IPS-18c (cell line): ENCODE results near the gene ITGA7.

Experiments used
- H3K4me3 ChIP-seq: 2 replicates; pipeline ENCODE4 v1.7.0; 2013; ENCODE audit warnings: low read depth, mild to moderate bottlenecking, low read length, moderate library complexity; ENCODE audit not compliant: insufficient read depth
- H3K9me3 ChIP-seq: one replicate; pipeline ENCODE4 v1.6.1; 2013; ENCODE audit warnings: mild to moderate bottlenecking, low read length, moderate library complexity; ENCODE audit not compliant: control insufficient read depth, insufficient read depth

Gene ITGA7, protein sequence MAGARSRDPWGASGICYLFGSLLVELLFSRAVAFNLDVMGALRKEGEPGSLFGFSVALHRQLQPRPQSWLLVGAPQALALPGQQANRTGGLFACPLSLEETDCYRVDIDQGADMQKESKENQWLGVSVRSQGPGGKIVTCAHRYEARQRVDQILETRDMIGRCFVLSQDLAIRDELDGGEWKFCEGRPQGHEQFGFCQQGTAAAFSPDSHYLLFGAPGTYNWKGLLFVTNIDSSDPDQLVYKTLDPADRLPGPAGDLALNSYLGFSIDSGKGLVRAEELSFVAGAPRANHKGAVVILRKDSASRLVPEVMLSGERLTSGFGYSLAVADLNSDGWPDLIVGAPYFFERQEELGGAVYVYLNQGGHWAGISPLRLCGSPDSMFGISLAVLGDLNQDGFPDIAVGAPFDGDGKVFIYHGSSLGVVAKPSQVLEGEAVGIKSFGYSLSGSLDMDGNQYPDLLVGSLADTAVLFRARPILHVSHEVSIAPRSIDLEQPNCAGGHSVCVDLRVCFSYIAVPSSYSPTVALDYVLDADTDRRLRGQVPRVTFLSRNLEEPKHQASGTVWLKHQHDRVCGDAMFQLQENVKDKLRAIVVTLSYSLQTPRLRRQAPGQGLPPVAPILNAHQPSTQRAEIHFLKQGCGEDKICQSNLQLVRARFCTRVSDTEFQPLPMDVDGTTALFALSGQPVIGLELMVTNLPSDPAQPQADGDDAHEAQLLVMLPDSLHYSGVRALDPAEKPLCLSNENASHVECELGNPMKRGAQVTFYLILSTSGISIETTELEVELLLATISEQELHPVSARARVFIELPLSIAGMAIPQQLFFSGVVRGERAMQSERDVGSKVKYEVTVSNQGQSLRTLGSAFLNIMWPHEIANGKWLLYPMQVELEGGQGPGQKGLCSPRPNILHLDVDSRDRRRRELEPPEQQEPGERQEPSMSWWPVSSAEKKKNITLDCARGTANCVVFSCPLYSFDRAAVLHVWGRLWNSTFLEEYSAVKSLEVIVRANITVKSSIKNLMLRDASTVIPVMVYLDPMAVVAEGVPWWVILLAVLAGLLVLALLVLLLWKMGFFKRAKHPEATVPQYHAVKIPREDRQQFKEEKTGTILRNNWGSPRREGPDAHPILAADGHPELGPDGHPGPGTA

DNA sequence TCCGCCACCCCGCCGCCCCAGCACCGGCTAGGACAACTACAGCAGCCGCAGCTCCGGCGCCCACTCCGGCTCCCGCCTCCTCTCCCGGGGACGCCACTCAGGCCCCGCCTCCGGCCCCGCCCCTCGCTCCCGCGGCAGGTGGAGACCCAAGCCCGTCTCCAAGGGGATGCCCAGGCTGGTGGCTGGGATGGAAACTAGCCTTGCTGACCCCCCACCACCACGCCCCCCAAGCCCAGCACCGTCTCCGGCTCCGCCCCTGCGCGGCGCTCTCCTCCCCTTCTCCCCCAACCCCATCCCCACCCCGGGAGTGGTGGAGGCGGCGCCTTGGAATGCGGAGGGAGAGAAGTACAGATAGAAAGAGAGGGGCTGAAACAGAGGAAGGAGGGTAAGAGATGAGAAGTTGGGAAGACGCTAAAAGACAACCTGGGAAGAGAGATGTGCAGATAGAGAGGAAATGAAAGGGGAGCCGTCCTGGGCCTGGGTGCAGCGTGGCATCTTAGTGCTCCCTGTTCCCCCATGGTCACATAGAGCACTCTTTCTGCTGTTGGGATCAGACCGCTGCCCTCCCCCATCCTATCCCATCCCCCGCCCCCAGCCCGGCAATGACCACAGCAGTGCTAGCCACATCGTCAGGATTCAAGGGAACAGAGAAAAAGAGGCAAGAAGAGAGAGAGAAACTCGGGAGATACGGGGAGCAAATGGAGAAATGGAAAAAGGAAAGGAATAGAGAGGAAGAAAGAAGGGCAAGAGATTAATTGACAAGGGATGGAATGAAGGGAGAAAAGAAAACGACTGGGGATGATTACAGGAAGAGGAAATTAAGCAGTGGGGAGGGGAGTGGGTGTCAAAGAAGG lies at the start of gene ITGA7:
ITGA7 (minus strand) TSS at position 64 of the 854 bp plus-strand sequence. CDS start 222 bp downstream, outside the sequence.
- H3K4me3 ChIP-seq, result peak within 1 kb of the TSS; percentile 68
- H3K9me3 ChIP-seq, result no peaks in the 10 kb centered on the region

DNA sequence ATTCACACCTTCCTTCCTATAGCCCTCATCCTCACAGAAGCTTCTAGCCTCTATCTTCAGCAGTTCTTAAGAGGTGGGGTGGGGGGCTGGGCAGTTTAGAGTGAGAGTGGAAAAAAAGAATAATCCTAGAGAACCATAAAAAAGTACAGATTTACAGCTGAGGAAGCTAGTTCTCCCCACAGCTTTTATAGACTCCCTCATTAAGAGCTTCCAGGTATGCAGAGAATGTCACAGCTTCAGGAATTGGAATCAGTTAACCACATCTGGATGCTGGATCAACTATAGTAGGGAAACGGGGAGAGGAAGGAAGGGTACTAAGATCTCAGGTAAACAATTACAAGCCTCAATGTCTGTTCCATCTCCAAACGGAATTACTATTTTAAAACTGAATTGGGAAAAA lies 47.5 kb upstream of the ITGA7 start:
- H3K4me3 ChIP-seq, result no peak overlapping the region
- H3K9me3 ChIP-seq, result peaks cover 2% of the 10 kb centered on the region

GRCh38 chr12:55748230-55748993 lies 40.7 kb upstream of the ITGA7 start:
- Histone ChIP-seq H3K9me3 (peaks cover 2% of the 10 kb centered on the region), H3K4me3 (no peak overlapping the region)

- peaks cover 2% of the 10 kb centered on the region for H3K9me3 ChIP-seq
- H3K4me3 ChIP-seq, result 0 out of 2 replicates have a peak overlapping the region, but pooled peaks have one; percentile 28
These were observed 39.2 kb upstream of the ITGA7 start for GRCh38 chr12:55746913-55747231.

- peak overlapping the region; percentile 46 for H3K4me3 ChIP-seq
- H3K9me3 ChIP-seq, result peaks cover 2% of the 10 kb centered on the region
These were observed 38.6 kb upstream of the ITGA7 start for GRCh38 chr12:55746174-55746912.

- Histone ChIP-seq H3K9me3 (peaks cover 2% of the 10 kb centered on the region), H3K4me3 (peak overlapping the region; percentile 97)
These were observed 37.9 kb upstream of the ITGA7 start for GRCh38 chr12:55745361-55746173.

DNA sequence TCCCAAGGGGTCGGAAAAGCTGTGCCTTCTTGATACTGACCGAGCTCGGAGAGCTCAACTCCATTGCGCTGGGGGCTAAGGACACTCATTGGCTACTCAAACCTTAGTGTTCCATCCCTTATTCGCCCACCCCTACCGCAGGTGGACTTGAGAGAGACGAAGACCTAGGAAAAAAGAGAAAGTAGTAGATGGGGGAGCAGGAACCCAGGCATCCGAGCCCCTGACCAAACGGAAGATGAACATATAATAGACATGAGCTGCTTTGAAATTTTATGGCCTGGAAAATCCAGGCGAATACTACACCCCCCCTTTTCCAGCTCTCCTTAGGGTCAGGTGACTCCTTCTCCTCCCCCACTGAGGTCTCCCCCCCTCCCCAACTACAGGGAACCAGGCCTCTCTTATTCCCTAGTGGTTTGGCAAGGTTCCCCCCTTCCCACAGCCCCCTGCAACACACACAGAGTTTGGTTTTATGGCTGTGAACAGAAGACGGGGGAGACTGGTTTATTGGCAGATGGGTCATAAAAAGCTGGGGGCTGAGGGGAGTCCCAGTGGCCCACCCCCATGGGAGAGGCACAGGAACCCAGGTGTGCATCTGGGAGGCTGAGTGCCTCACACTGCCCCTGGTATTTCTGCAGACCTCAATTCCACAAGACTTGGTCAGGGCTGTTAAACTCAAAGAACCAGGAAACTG lies 36.8 kb upstream of the ITGA7 start:
- H3K9me3 ChIP-seq, result peaks cover 2% of the 10 kb centered on the region
- H3K4me3 ChIP-seq, result peak overlapping the region; percentile 97

- peaks cover 2% of the 10 kb centered on the region for H3K9me3 ChIP-seq
- peak overlapping the region; percentile 97 for H3K4me3 ChIP-seq
These were observed 36.0 kb upstream of the ITGA7 start for GRCh38 chr12:55743406-55744339.

GRCh38 chr12:55742719-55743405 lies 35.2 kb upstream of the ITGA7 start, which contains the start of gene GDF11:
TSS of gene GDF11 (plus strand) at chr12:55743122. CDS start at chr12:55743317, 195 bp downstream.
- H3K4me3 ChIP-seq, result peak within 1 kb of the TSS; percentile 97
- H3K9me3 ChIP-seq, result no peaks in the 10 kb centered on the region

- Histone ChIP-seq H3K9me3 (no peaks in the 10 kb centered on the region), H3K4me3 (peak overlapping the region; percentile 60)
These were observed 34.4 kb upstream of the ITGA7 start for GRCh38 chr12:55741931-55742680.

- H3K4me3 ChIP-seq, result no peak overlapping the region
These were observed 31.3 kb upstream of the ITGA7 start for GRCh38 chr12:55739025-55739378.

More at GRCh38 chr12:55739025-55739378, 31.3 kb upstream of the ITGA7 start:
- H3K9me3 ChIP-seq, result no peaks in the 10 kb centered on the region
